Upper lobe of right lung (tissue), 1 donor: Measurements from ENCODE around the gene DUSP10. TPM values are rescaled to one million over a fixed set of nuclear protein-coding genes. Genes with fewer than 3 reads are reported as not detected.

ENCODE experiments used
- ATAC-seq: fragments of 200-7000 bp; cut with Tn5 transposase; one replicate; pipeline ENCODE4 v1.9.1; 2020; ENCODE audit warnings: mild to moderate bottlenecking, moderate library complexity
- DNase-seq: peaks from one replicate; pipeline ENCODE4 v3.0.0-alpha.2; 2020
- H3K27ac ChIP-seq: fragments of 200-600 bp; one replicate; pipeline ENCODE4 v1.8.0; 2022
- H3K27me3 ChIP-seq: fragments of 200-600 bp; one replicate; pipeline ENCODE4 v1.8.0; 2022; ENCODE audit warnings: mild to moderate bottlenecking
- H3K36me3 ChIP-seq: fragments of 200-600 bp; one replicate; pipeline ENCODE4 v1.8.0; 2022
- H3K4me1 ChIP-seq: fragments of 200-600 bp; one replicate; pipeline ENCODE4 v1.8.0; 2022
- H3K4me3 ChIP-seq: fragments of 200-600 bp; one replicate; pipeline ENCODE4 v1.8.0; 2022; ENCODE audit warnings: mild to moderate bottlenecking
- H3K9me3 ChIP-seq: fragments of 200-600 bp; one replicate; pipeline ENCODE4 v1.8.0; 2022
- intact Hi-C: fragments of 100-400 bp; cut with DNase I; formaldehyde crosslinking; loops from one replicate; pipeline ENCODE4 v1.11.0; 2022
- total RNA-seq: library from RNA; stranded (reverse); fragmentation: NEBNext Ultra II Directional; extraction: Animal tissue kit (Norgen Biotek cat#: 25700); gene quantifications from one replicate; pipeline ENCODE4 v1.2.1, GENCODE V29; 2021
- TF ChIP-seq, protein P1 (sequence below): fragments of 200-600 bp; IDR thresholded peaks from one replicate; pipeline ENCODE4 v1.8.0; 2022; ENCODE audit warnings: antibody characterized with exemption
- donor health status: DM: no; HTN: yes; CAD: no; lungs with severe emphysema.

DUSP10 gene
- total RNA-seq, 1 donor from 2014 or later = 8.2 TPM

GRCh38 chr1:221739018-221739676 is 2.7 kb downstream of the DUSP10 start:
- Histone ChIP-seq H3K36me3 (peaks cover 7% of the 10 kb centered on the region), H3K27ac (no peak overlapping the region), H3K27me3 (no peaks in the 10 kb centered on the region), H3K4me1 (peaks cover 17% of the 10 kb centered on the region), H3K9me3 (no peaks in the 10 kb centered on the region), H3K4me3 (no peak overlapping the region)
- intact Hi-C loops = no loop called here
- no peak for ATAC-seq
- TF ChIP-seq, protein P1, sequence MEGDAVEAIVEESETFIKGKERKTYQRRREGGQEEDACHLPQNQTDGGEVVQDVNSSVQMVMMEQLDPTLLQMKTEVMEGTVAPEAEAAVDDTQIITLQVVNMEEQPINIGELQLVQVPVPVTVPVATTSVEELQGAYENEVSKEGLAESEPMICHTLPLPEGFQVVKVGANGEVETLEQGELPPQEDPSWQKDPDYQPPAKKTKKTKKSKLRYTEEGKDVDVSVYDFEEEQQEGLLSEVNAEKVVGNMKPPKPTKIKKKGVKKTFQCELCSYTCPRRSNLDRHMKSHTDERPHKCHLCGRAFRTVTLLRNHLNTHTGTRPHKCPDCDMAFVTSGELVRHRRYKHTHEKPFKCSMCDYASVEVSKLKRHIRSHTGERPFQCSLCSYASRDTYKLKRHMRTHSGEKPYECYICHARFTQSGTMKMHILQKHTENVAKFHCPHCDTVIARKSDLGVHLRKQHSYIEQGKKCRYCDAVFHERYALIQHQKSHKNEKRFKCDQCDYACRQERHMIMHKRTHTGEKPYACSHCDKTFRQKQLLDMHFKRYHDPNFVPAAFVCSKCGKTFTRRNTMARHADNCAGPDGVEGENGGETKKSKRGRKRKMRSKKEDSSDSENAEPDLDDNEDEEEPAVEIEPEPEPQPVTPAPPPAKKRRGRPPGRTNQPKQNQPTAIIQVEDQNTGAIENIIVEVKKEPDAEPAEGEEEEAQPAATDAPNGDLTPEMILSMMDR = no peak
- no peak for DNase-seq

DNA sequence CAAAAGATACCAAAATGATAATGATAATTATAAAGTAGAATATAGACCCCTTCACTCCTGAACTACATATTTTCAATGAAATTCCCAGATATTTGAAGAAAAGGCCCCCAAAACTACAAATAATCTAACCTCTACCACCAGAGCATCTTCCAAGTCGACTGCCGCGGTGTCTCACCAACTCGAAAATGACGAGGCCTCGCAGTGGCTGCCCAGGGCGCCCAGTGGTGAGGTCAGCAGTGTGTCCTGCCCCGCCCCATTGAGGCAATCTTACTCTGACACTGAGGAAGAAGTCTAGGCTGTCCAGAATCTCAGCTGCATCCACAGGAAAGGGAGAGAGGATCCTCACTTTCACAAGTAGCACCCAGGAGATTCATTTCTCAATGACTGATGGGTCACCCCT is 5.2 kb downstream of the DUSP10 start:
- no peak for DNase-seq
- Histone ChIP-seq H3K4me1 (peaks cover 10% of the 10 kb centered on the region), H3K27ac (no peak overlapping the region), H3K27me3 (no peaks in the 10 kb centered on the region), H3K36me3 (peaks cover 7% of the 10 kb centered on the region), H3K9me3 (no peaks in the 10 kb centered on the region), H3K4me3 (no peak overlapping the region)
- TF ChIP-seq, protein P1 = no peak
- ATAC-seq = no peak
- intact Hi-C loops = no loop called here

DNA sequence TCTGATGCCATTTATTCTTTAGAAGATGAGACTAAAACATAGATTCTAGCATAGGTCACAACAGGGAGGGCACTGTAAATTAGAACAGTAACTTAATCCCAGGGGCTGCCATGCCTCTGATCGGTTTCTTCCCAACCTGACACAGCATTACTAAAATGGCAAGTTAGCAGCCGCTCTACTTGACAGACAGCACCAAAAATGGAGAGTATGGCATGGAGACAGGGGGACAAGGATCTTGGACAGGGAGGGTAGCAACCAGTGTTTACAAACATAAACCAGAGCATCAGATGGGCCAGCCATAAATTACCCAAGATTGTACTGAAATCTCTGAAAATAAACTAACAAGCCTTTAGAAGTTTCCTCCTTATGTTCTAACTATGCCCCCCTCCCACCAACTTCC is 5.9 kb downstream of the DUSP10 start:
- no peak overlapping the region for H3K4me3 ChIP-seq
- H3K27ac ChIP-seq = no peak overlapping the region
- peaks cover 10% of the 10 kb centered on the region for H3K4me1 ChIP-seq
- H3K36me3 ChIP-seq = peaks cover 7% of the 10 kb centered on the region
- no peaks in the 10 kb centered on the region for H3K9me3 ChIP-seq
- TF ChIP-seq, protein P1 = no peak
- ATAC-seq (no peak), DNase-seq (no peak)
- H3K27me3 ChIP-seq = no peaks in the 10 kb centered on the region
- intact Hi-C loops = no loop called here

DNA sequence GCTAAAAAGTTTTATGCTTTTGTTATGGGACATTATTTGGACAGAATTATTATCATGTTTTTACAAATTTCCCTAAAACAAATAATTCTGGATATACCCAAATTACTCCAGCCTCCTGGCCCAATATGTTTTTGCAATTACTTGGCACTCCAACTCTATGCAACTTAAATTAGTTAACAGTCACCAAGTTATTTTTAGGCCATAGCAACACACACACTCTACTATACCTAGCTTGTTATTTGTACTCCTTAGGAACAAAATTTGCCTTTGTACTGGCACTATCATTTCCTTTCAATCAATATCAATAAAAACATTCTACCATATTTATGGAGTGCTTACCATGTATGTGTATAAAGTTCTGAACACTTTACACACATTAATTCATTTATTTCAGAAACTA is 7.7 kb downstream of the DUSP10 start:
- no peak for ATAC-seq
- intact Hi-C loops = no loop called here
- no peak overlapping the region for H3K27ac ChIP-seq

DNA sequence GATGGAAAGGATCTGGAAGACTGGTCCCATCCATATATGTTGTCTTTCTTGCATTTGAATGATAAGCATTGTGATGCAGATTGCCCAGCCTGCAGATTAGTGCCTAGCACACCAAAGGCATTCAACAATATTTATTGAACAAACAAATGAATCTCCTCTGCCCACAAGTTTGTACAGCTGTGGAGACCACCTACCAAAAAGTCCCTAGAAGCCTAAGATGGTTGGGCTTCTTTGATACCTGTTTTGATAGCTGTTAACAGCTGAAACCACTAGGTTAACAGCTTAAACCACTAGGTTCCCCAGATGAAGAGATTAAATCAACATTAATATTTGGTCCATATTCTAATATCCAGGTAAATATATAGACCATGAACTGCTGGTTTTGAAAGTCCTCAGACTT is 9.8 kb downstream of the DUSP10 start:
- Histone ChIP-seq H3K27me3 (no peaks in the 10 kb centered on the region), H3K4me1 (no peaks in the 10 kb centered on the region), H3K4me3 (no peak overlapping the region), H3K9me3 (no peaks in the 10 kb centered on the region), H3K27ac (no peak overlapping the region), H3K36me3 (no peaks in the 10 kb centered on the region)
- intact Hi-C loops = no loop called here
- no peak for ATAC-seq
- TF ChIP-seq, protein P1 = no peak
- no peak for DNase-seq

More for the DNA sequence above, 7.7 kb downstream of the DUSP10 start:
- Histone ChIP-seq H3K36me3 (peaks cover 7% of the 10 kb centered on the region), H3K4me1 (no peaks in the 10 kb centered on the region), H3K9me3 (no peaks in the 10 kb centered on the region), H3K4me3 (no peak overlapping the region), H3K27me3 (no peaks in the 10 kb centered on the region)
- DNase-seq = no peak
- TF ChIP-seq, protein P1 = no peak
